HepG2 (cell line): ENCODE results near the gene POU6F1. TPM values are rescaled to one million over a fixed set of nuclear protein-coding genes. Genes with fewer than 3 reads are reported as not detected.

Experiments
- BRF2 ChIP-seq: sonication (generic); formaldehyde crosslinking; IDR thresholded peaks from 2 replicates; pipeline ENCODE4 v1.8.1; 2022; ENCODE audit warnings: mild to moderate bottlenecking, missing genetic modification reagents
- CEBPB ChIP-seq: IDR thresholded peaks from 2 replicates; pipeline ENCODE4 v1.6.1; 2011; ENCODE audit warnings: low read depth, low read length, improper control_type of control experiment, borderline replicate concordance
- DMAP1 ChIP-seq: IDR thresholded peaks from 2 replicates; pipeline ENCODE4 v1.6.1; 2016
- ETS1 ChIP-seq: sonication (generic); formaldehyde crosslinking; IDR thresholded peaks from 2 replicates; pipeline ENCODE4 v1.4.0; 2020; ENCODE audit warnings: missing genetic modification reagents
- FOXA3 ChIP-seq: IDR thresholded peaks from 2 replicates; pipeline ENCODE4 v1.6.1; 2016; ENCODE audit warnings: missing genetic modification reagents, missing compliant biosample characterization
- FOXP1 ChIP-seq, 2 experiments: fragments of 450-650 bp in 1 of 2; IDR thresholded peaks; 2 replicates each; pipeline ENCODE4 v1.6.1; 2017 to 2018; ENCODE audit warnings: antibody characterized with exemption in 1 of 2
- GRHL1 ChIP-seq: sonication (generic); formaldehyde crosslinking; conservative IDR thresholded peaks from 2 replicates; pipeline ENCODE4 v1.8.0; 2022; ENCODE audit warnings: missing genetic modification reagents
- HMGXB3 ChIP-seq: sonication (generic); formaldehyde crosslinking; IDR thresholded peaks from 2 replicates; pipeline ENCODE4 v1.4.0; 2020; ENCODE audit warnings: missing genetic modification reagents, borderline replicate concordance
- KDM5A ChIP-seq: fragments of 200-600 bp; sonication (generic); IDR thresholded peaks from 2 replicates; pipeline ENCODE4 v1.7.0; 2018; ENCODE audit warnings: antibody characterized with exemption, mild to moderate bottlenecking, low read length, borderline replicate concordance
- NR2C2 ChIP-seq: sonication (generic); formaldehyde crosslinking; IDR thresholded peaks from 2 replicates; pipeline ENCODE4 v1.4.0; 2020; ENCODE audit warnings: missing genetic modification reagents, mild to moderate bottlenecking, moderate library complexity, borderline replicate concordance
- RBAK ChIP-seq: sonication (generic); formaldehyde crosslinking; IDR thresholded peaks from 2 replicates; pipeline ENCODE4 v1.5.1; 2020; ENCODE audit warnings: mild to moderate bottlenecking, missing genetic modification reagents
- ZNF34 ChIP-seq: sonication (generic); formaldehyde crosslinking; IDR thresholded peaks from 2 replicates; pipeline ENCODE4 v1.4.0; 2020; ENCODE audit warnings: mild to moderate bottlenecking, missing genetic modification reagents, borderline replicate concordance
- ZNF572 ChIP-seq: sonication (generic); formaldehyde crosslinking; IDR thresholded peaks from 2 replicates; pipeline ENCODE4 v1.5.1; 2020; ENCODE audit warnings: mild to moderate bottlenecking, missing genetic modification reagents
- ZNF672 ChIP-seq: sonication (generic); formaldehyde crosslinking; IDR thresholded peaks from 2 replicates; pipeline ENCODE4 v1.8.1; 2022; ENCODE audit warnings: missing genetic modification reagents
- ZNF784 ChIP-seq: sonication (generic); formaldehyde crosslinking; IDR thresholded peaks from 2 replicates; pipeline ENCODE4 v1.5.1; 2020; ENCODE audit warnings: missing genetic modification reagents, mild to moderate bottlenecking, borderline replicate concordance
- ZSCAN22 ChIP-seq: sonication (generic); formaldehyde crosslinking; IDR thresholded peaks from 2 replicates; pipeline ENCODE4 v1.4.0; 2020; ENCODE audit warnings: mild to moderate bottlenecking, missing genetic modification reagents
- ZUFSP ChIP-seq: sonication (generic); formaldehyde crosslinking; IDR thresholded peaks from 2 replicates; pipeline ENCODE4 v1.9.0; 2021; ENCODE audit warnings: missing genetic modification reagents, mild to moderate bottlenecking, borderline replicate concordance
- polyA plus RNA-seq, 8 experiments: library from polyadenylated mRNA; depleted of rRNA in 3 of 8; stranded (reverse) in 7 of 8; unstranded in 1 of 8; fragments of >200 nt; fragmentation: Illumina TruSeq in 4 of 8; extraction: Trizol in 4 of 8; gene quantifications; 2 replicates each; pipeline versions ENCODE4 v1.2.1 to v1.2.3, GENCODE V29; 2011 to 2016; ENCODE audit warnings: low read depth in 4 of 8, missing spikeins in 1 of 8, mixed read lengths in 1 of 8; ENCODE audit not compliant: insufficient read depth in 1 of 8
- total RNA-seq, 5 experiments: library from RNA; depleted of rRNA; stranded (reverse); fragments of >200 nt; fragmentation: Illumina TruSeq; extraction: Trizol; gene quantifications; 2 replicates each; pipeline ENCODE4 v1.2.3, GENCODE V29; 2016; ENCODE audit warnings: low read depth in 1 of 5

POU6F1 gene
- total and polyA plus RNA-seq, 2 of the 13 experiments (the other 11 are each of a cell fraction or from before 2014, with no cell fraction given) = 0.48 to 0.51 TPM

GRCh38 chr12:51172515-51173431, 45.1 kb downstream of the POU6F1 start, which contains the start of gene TFCP2 (continued):
- TF ChIP-seq BRF2 (CRISPR knock-in tag) = peak; percentile 68; the same call in 1 of the 2 replicates
- no peak for TF ChIP-seq DMAP1 (CRISPR knock-in tag)
- no peak for TF ChIP-seq ZSCAN22 (CRISPR knock-in tag)
- TF ChIP-seq ZNF784 (CRISPR knock-in tag) = no peak; the same call in 1 of the 2 replicates
- TF ChIP-seq HMGXB3 (CRISPR knock-in tag) = peak; percentile 74; the same call in 1 of the 2 replicates
- no peak for TF ChIP-seq KDM5A
- TF ChIP-seq ZUFSP (CRISPR knock-in tag) = no peak
- TF ChIP-seq ZNF672 (CRISPR knock-in tag) = no peak
- TF ChIP-seq GRHL1 = no peak
- TF ChIP-seq FOXP1 (IDR thresholded peaks at IDR 0.05) = no peak
- TF ChIP-seq FOXP1 (CRISPR knock-in tag; IDR thresholded peaks at IDR 0.05) = no peak
- no peak for TF ChIP-seq RBAK
- TF ChIP-seq ZNF34 = no peak
- no peak for TF ChIP-seq ZNF572 (CRISPR knock-in tag)
- no peak for TF ChIP-seq CEBPB
- TF ChIP-seq NR2C2 = peak; percentile 93
- TF ChIP-seq FOXA3 (CRISPR knock-in tag) = no peak
- TF ChIP-seq ETS1 (CRISPR knock-in tag) = no peak
